Erythroblast (primary cell): Measurements from ENCODE around the gene FOXL2NB.

ENCODE experiments used
- GATA1 ChIP-seq: IDR thresholded peaks from 2 replicates; pipeline ENCODE4 v1.6.1; 2011; ENCODE audit warnings: low read depth, mild to moderate bottlenecking, control low read depth, low read length, moderate library complexity
- POLR2A ChIP-seq: IDR thresholded peaks from 2 replicates; pipeline ENCODE4 v1.6.1; 2011; ENCODE audit warnings: mild to moderate bottlenecking, low read length

- TF ChIP-seq POLR2A (no peak), GATA1 (no peak)
Measured at GRCh38 chr3:138960417-138960852, 13.4 kb downstream of the FOXL2NB start.
